H1 (cell line): ENCODE measurements around the gene SIK3.

ENCODE experiments used
- BCL11A ChIP-seq, 2 experiments: IDR thresholded peaks; one replicate each; pipeline ENCODE4 v1.6.1; 2011; ENCODE audit warnings: low read depth in 2 of 2, low read length in 2 of 2, mild to moderate bottlenecking in 2 of 2
- CTCF ChIP-seq, 3 experiments: IDR thresholded peaks; 1 replicate in 2 of 3; 2 replicates in 1 of 3; pipeline versions ENCODE4 v1.5.1 to v1.6.1; 2011; ENCODE audit warnings: low read length in 3 of 3, mild to moderate bottlenecking in 3 of 3, inconsistent platforms in 2 of 3, low read depth in 1 of 3, moderate library complexity in 1 of 3; ENCODE audit not compliant: insufficient read depth in 1 of 3; ENCODE audit errors: control extremely low read depth in 1 of 3
- EGR1 ChIP-seq: IDR thresholded peaks from 2 replicates; pipeline ENCODE4 v1.6.1; 2011; ENCODE audit warnings: low read depth, low read length, borderline replicate concordance
- EP300 ChIP-seq, 2 experiments: IDR thresholded peaks; 1 replicate in 1 of 2; 2 replicates in 1 of 2; pipeline ENCODE4 v1.6.1; 2011 to 2012; ENCODE audit warnings: low read depth in 2 of 2, low read length in 2 of 2, mild to moderate bottlenecking in 2 of 2, borderline replicate concordance in 1 of 2, inconsistent platforms in 1 of 2, moderate library complexity in 1 of 2
- EZH2 ChIP-seq: fragments of 200-600 bp; sonication (generic); IDR thresholded peaks from 2 replicates; pipeline ENCODE4 v1.7.1; 2012; ENCODE audit warnings: low read depth, mild to moderate bottlenecking, moderate library complexity, low read length, inconsistent platforms; ENCODE audit not compliant: severe bottlenecking
- RBBP5 ChIP-seq: IDR thresholded peaks from 2 replicates; pipeline ENCODE4 v1.7.1; 2012; ENCODE audit warnings: low read depth, mild to moderate bottlenecking, inconsistent platforms, low read length, moderate library complexity, borderline replicate concordance
- TCF12 ChIP-seq: IDR thresholded peaks from 2 replicates; pipeline ENCODE4 v1.6.1; 2011; ENCODE audit warnings: low read depth, mild to moderate bottlenecking, low read length

- no peak for TF ChIP-seq TCF12
- TF ChIP-seq EP300 (IDR thresholded peaks at IDR 0.05; ENCODE audit: borderline replicate concordance in 1 of 2, low read depth in 2 of 2, low read length in 2 of 2) = no peak
- TF ChIP-seq CTCF (IDR thresholded peaks at IDR 0.05; ENCODE audit: control extremely low read depth in 1 of 3, insufficient read depth in 1 of 3, low read depth in 1 of 3, low read length in 3 of 3) = no peak
- no peak for TF ChIP-seq EZH2
- TF ChIP-seq BCL11A (IDR thresholded peaks at IDR 0.05; ENCODE audit: low read depth in 2 of 2, low read length in 2 of 2) = no peak
- no peak for TF ChIP-seq RBBP5
- no peak for TF ChIP-seq EGR1
Measured at GRCh38 chr11:117099696-117100095, 1.5 kb upstream of the SIK3 start.
